GM21825 (cell line): Measurements from ENCODE around the gene WNK2.

Source experiments
- ATAC-seq: cut with Tn5 transposase; IDR thresholded peaks from one replicate; pipeline ENCODE4 v1.9.1; 2021; ENCODE audit warnings: mild to moderate bottlenecking, moderate library complexity; ENCODE audit not compliant: unreplicated experiment

WNK2 gene

DNA sequence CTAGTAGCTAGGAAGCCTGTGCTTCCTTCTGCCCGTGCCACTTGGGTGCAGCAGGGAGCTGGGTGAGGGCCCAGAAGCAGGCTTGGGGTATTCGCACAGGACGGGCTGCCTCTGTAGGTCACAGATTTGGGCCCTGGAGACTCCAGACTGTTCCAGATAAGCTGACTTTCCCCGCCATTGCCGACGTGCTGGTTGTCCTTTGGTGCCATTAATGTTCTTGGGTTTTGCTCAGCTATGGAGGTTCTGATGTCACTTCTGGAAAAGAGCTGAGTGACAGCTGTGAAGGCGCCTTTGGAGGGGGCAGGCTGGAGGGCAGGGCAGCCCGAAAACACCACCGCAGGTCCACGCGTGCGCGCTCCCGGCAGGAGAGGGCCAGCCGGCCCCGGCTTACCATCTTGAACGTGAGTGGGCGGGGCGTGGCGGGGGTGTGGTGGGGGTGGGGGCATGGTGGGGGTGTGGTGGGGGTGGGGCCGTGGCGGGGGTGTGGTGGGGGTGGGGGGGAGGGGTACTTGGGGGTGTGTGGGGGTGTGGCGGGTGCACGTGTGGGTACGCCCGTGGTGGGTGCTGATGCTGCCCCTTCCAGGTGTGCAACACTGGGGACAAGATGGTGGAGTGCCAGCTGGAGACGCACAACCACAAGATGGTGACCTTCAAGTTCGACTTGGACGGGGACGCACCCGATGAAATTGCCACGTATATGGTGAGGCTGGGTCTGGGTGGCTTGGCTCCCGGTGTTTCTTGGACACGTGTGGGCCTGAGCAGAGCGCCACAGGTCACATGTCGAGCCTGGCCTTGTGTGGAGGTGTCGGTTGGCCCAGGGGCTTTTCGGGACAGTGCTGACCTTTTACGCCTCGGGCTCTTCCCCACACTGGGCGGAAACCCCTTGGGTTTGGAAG lies 79.6 kb downstream of the WNK2 start:
- ATAC-seq: no peak

DNA sequence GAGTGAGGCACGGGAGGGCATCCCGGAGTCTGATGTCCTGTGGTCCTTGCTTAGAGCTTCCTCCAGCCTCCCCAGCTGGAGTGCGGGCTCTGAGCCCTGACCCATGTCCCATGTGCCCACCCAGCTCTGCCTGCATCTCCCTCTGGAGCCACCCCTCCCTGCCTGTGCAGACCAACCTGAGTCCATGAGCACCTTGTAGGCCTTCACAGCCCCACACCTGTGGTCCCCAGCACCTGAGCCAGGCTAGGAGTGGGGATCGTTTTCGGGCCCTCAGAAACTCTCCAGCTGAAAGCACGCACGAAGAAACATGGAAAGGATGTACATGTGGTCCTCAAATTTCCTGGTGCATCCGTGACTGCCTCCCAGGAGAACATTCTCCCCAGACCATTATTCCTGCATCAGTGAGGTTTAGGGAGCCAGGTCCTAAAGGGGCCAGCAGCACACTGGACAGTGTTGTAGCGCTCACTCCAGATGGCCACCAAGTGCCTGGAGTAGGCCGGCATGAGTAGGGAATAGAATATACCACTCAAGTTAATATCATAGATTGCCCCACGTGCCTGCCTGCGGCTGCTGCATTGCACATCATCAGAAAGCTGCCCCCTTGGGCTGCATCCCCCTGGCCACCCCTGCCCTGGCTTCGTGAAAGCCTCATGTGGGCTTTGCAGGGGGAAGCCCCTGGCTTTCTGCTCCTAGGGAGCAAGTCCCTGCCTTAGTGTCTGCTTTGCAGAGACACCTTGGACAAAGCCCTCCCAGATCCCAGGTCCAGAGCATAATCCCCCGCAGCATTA lies 80.6 kb downstream of the WNK2 start:
- ATAC-seq: no peak

DNA sequence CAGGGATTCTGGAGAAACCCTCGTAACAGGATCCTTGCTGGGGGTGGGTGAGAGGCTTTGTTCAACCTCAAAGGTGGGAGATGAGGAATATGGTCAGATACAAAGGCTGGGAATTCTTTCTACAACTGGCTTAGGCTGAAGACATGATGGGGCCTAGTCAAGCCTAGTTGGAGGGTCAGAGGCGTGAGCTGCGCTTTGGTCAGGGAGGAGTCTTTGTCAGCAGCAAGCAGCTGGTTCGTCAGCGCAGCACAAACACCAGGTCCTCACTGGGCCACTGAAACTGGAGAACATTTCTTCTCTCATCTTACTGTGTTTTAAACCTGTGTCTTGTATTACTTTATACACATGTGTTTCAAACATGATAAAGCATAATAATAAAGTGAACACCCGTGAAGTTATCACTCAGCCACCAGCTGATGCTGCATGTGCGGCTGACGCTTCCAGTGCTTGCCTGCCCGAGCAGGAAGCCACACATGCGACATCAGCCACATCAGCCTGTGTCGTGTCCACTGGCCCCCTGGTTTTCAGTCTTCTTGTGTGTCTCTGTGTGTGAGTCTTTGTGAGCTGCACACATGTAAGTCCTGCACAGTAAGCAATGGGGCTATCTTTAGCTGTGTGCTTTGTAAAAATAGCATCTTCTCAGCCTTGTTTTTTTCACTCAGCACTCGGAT lies 81.5 kb downstream of the WNK2 start:
- ATAC-seq: no peak

DNA sequence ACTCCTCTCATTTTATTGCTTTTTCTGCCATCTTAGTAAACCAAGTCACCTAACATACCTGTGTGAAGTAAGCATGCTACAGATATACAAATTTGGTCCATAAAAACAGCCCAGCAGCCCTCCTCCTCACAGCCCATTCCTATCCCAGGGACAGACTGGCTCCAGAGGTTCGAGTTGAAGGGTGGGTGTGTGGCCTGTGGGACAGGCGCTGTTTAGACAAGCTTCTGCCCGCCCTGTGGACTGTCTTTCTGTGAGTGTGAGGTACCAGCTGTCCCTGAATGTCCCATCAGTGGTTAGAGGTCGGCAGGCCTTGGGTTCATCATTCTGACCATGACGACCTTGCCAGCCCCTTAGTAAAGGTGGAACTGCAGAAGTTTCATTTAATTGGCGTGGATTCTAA lies 82.0 kb downstream of the WNK2 start:
- no peak for ATAC-seq

DNA sequence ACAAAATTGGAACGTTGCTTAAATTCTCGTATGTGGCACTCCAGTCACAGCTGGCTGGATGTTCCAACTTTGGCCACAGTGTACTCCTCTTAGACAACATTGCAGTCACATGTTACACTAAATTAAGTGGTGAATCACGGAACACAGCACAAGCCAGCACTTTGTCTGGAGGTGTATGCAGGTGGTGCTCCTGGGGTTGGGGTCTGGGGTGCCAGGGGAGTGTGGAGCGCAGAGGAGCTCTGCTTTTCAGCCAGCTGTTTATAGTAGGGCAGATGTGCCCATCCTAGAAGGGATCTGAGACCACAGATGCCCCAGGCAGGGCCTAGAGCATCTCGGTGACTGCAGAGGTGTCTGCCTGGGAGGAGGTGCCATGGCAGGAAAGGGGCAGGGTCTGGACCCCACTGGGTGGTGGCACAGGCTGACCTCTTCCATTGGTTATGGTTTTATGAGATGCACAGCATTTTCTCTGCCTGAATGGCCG lies 82.6 kb downstream of the WNK2 start:
- no peak for ATAC-seq

DNA sequence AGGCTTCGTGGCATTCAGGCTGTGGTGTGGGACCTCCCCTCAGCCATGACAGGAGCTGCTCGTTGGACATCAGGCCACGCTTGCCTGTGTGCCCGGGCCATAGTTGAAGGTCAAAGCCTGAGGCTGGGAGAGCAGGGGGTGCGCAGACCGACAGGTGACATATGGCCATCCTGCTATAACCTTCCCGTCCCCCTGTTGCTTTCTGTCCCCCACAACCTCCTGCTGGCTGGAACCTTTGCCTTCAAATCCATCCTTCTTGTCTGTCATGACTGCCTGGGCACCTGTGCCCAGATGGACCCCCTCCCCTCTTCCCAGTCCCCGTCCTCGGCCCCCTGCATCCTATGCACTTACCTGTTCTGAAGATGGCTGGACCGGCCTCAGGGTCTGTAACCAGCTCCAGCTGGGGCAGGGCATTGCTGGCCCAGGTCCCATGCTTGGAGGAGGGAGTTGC lies 83.2 kb downstream of the WNK2 start:
- ATAC-seq: no peak

DNA sequence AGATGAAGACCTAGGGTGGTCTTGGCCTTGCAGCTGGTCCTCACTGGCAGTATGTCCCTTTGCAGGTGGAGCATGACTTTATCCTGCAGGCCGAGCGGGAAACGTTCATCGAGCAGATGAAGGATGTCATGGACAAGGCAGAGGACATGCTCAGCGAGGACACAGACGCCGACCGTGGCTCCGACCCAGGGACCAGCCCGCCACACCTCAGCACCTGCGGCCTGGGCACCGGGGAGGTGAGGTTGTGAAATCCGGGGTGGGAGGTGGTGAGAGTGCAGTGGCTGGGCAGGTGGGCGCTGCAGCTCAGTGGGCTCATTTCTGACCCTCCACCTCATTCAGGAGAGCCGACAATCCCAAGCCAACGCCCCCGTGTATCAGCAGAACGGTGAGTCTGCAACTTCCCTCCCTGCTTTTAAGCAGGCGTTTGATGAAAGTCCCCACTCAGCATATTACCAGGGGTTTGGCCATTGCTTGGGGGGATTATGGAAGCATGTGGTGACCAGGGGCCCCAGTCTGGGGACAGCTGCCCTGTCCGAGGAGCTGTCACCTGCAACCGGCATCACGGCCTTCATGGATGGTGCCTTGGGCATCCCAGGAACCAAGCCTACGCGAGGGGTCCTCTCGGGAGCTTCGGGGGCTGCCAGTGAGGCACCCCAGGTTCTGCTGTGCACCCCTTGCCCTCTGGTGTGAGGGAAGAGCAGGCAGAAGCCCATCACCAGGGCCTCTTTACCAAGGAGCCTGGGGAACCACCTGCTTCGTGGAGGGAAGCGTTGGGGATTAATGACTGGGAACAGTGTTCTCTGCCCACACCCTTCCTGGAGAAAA lies 84.0 kb downstream of the WNK2 start:
- no peak for ATAC-seq

DNA sequence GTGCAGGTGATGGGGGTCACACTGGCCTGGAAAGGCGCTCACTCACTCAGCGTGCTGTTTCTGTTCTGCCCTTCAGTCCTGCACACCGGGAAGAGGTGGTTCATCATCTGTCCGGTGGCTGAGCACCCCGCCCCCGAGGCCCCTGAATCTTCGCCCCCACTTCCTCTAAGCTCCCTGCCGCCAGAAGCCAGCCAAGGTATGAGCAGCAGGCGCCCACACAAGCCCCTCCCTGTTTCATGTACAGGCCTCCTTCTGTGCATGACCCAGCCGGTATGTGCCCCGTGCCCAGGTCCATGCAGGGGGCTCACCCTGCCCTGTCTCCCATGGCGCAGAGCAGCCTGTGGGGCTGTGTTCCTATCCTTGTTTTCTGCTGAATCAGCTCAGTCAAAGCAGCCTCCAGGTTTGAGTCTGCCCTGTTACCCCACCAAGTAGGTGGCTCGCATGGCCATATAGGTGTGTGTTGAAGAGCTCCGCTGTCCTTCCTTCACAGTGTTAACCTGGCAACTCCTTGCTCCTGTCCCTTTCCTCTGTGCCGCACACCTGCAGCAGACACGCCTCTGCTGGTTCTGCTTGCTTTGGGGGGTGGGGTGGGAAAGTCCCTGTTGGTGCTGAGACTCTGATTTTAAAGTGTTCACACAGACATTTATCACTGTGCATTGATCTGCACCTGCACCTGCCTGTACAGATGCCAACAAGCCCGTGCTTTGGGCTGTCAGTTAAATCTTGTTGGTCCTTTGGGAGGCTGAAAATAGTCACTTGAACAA lies 84.8 kb downstream of the WNK2 start:
- ATAC-seq: no peak

DNA sequence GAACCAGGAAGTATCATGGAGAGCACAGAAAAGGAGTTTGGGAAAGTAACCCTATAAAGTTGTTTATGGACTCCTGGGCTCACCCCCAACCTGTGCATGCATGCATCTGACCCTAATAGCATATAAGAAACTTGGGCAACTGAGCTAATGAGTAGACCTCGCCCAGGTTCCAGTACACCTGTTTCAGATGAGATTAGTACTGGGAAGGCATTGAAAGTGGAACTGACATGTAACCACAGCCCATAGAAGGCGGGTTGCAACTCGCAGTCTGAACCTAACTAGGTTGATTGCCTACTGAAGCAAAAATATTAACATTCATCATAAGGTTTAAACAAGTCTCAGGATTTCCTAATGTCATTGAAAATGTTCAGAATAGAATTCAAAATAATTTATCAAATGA lies 87.0 kb downstream of the WNK2 start:
- ATAC-seq: no peak

DNA sequence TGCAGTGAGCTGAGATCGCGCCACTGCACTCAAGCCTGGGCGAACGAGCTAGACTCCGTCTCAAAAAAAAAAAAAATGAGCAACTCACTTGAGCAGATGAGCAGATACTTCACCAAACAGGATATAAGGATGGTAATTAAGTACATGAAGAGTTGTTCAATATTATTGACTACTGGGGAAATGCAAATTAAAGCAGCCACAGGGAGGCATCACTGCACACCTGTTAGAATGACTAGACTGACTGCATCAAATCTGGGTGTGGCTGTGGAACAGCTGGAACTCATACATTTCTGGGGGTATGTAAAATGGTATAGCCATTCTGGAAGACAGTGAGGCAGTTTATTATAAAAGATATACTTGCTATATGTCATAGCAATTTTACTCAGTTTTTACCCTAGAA lies 93.0 kb downstream of the WNK2 start:
- no peak for ATAC-seq

DNA sequence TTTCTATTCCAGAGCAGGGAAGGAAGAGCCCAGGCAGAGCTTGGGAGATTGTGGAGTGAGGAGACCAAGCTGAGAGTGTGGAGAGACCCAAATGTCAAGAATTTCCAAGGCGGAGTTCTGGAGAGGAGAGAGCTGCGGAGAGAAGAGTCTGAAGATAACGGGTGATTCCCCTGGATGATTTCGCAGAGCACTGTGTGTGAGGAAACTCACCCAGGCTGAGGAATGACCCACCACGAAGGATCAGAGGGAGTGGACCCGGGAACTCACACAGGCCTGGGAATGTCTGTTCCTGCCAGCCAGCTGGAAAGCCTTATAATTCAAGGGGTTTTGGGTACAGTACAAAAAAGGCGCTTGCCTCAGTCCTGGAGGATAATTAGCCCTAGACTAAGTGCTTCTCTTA lies 94.2 kb downstream of the WNK2 start:
- ATAC-seq: no peak

DNA sequence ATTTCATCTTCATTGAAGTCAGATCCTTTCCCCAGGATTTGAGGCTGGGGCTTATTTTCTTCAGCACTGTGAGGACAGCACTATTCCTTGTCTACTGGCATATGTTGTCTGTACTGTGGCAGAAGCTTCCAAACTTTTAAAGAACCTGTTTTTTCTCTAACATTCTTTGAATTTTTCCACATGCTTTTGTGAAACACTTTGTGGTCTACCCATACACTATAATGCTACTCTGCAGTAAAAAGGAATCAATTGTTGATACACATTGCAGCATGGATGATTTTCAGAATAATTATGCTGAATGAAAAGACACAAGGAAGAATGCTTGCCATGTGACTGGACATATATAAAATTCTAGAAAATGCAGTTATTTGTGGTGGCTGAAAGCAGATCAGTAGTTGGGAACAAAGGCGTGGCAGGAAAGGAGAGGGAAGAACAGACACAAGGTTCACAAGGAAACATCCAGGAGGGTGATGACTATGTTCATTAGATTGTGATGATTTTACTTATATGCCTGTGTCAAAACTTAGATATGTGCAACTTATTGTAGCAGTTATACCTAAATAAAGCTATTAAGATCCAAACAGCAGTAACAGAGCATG lies 96.8 kb downstream of the WNK2 start:
- no peak for ATAC-seq

DNA sequence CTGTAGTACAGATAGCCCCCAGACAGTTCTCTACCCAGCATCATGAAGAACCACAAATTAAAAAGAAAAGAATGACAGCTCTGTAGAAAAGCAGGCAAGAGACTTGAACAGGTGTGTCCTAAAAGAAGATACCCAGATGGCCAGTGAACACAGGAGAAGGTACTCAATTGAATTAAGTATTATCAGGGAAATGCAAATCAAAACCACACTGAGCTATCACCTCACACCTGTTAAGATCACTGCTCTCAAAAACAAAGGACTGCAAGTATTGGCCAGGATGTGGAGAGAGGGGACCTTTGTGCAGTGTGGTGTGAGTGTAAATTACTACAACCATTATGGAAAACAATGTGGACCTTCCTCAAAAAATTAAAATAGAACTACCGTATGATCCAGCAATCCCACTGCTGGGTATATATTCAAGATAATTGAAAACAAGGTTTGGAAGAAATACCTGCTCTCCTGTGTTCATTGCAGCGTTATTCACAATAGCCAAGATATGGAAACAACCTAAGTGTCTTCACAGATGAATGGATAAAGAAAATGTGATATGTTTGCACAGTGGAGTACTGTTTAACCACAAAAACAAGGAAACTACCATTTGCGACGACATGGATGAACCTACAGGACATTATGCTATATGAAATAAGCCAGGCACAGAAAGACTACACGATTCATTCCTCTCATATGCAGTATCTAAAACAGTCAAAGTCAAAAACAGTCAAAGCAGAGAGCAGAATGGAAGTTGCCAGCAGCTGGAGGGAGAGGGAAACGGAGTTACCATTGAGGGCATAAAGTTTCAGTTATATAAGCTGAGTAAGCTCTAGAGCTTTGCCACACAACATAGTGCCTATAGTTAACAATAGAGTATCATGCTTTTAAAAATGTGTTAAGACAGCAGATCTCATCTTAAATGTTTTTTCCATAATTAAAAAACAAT lies 102.6 kb downstream of the WNK2 start:
- no peak for ATAC-seq

DNA sequence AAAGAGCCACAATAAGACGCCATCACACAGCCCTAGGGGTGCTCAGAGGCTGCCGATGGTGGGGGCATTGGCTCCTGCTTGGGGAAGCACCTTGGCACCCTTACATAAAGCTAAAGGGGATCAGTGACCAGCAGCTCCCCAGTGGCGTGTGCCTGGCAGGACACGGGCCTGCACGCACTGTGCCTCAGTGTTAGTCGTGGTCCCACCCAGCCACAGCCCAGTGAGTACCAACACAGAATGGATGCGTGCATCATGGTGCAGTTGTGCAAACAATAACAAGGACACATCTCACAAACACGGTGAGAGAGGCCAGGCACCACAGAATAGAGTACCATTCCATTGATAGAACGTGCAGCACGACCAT lies 103.2 kb downstream of the WNK2 start:
- no peak for ATAC-seq

DNA sequence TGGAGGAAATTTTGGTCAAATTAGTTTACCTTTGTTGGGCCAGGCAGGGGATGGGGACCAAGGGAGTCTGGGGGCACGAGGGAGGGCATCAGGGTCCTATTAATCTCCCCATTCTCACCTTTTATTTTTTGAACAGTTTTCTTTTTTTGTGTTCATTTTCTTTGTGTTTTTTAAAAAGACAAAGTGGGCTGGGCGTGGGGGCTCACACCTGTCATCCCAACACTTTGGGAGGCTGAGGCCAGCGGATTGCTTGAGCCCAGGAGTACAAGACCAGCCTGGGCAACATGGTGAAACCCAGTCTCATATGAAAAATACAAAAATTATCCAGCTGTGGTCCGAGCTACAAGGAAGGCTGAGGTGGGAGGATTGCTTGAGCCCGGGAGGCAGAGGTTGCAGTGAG lies 103.7 kb downstream of the WNK2 start:
- no peak for ATAC-seq

DNA sequence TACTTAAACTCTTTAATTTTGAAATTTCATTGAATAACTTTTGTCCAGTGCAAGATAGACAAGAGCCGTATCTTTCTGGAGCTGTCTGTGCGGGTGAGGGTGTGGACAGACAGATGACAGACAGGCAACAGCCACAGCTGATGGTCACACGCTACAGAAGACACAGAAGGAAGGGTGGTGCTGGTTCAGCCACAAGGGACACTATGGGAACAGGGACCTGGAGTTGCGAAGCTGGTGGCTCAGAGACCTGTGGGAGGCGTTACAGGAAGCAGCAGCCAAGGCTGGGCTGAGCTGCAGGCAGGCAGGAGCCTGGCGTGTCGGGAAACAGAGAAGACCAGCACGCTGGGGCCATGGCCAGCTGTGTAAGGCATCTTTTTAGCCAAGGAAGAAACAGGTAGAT lies 104.4 kb downstream of the WNK2 start:
- ATAC-seq: no peak

DNA sequence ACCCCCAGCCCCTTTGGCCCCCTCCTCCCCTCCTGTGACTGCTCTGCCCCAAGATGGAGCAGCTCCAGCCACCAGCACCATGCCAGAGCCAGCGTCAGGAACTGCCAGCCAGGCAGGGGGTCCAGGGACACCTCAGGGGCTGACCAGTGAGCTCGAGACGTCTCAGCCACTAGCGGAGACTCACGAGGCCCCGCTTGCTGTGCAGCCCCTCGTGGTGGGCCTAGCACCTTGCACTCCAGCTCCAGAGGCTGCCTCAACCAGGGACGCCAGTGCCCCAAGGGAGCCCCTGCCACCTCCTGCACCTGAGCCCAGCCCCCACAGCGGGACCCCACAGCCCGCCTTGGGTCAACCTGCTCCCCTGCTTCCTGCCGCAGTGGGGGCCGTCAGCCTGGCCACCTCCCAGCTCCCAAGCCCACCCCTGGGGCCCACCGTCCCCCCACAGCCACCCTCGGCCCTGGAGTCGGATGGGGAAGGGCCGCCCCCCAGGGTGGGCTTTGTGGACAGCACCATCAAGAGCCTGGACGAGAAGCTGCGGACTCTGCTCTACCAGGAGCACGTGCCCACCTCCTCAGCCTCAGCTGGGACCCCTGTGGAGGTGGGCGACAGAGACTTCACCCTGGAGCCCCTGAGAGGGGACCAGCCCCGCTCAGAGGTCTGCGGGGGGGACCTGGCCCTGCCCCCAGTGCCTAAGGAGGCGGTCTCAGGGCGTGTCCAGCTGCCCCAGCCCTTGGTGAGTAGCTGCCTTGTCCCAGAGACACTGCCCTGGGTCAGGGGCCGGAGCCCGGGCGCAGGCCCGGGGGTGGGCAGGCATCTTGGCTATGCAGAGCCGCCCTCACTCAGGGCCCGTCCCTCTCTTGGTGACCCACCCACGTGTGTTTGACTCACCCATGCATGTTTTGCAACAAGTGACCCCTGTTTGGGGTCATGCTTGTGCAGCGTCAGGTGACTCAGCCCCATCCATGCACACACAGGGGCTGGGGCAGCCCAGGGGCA lies 105.2 kb downstream of the WNK2 start:
- no peak for ATAC-seq
